HEK293 (cell line): ENCODE results near the gene SLC20A1.

Source experiments
- CTCF ChIP-seq: fragments of 450-650 bp; formaldehyde crosslinking; IDR thresholded peaks from 2 replicates; pipeline ENCODE4 v1.5.1; 2016; ENCODE audit warnings: missing biosample characterization, missing genetic modification characterization
- EGR2 ChIP-seq: fragments of 450-650 bp; formaldehyde crosslinking; IDR thresholded peaks from 2 replicates; pipeline ENCODE4 v1.5.1; 2016; ENCODE audit warnings: low read depth, missing biosample characterization, missing genetic modification characterization
- KLF9 ChIP-seq: fragments of 450-650 bp; formaldehyde crosslinking; IDR thresholded peaks from 2 replicates; pipeline ENCODE4 v1.5.1; 2016; ENCODE audit warnings: missing biosample characterization, missing genetic modification characterization, low read depth
- TCF7L2 ChIP-seq: IDR thresholded peaks from 2 replicates; pipeline ENCODE4 v1.6.1; 2011; ENCODE audit warnings: low read depth, mild to moderate bottlenecking, inconsistent platforms, low read length, moderate library complexity, borderline replicate concordance
- ZBTB8A ChIP-seq: fragments of 450-650 bp; formaldehyde crosslinking; IDR thresholded peaks from 2 replicates; pipeline ENCODE4 v1.5.1; 2016; ENCODE audit warnings: missing biosample characterization, missing genetic modification characterization
- ZNF138 ChIP-seq: fragments of 450-650 bp; formaldehyde crosslinking; IDR thresholded peaks from 2 replicates; pipeline ENCODE4 v1.5.1; 2016; ENCODE audit warnings: missing biosample characterization, missing genetic modification characterization, borderline replicate concordance
- ZNF23 ChIP-seq: fragments of 450-650 bp; formaldehyde crosslinking; IDR thresholded peaks from 2 replicates; pipeline ENCODE4 v1.5.1; 2016; ENCODE audit warnings: missing biosample characterization, missing genetic modification characterization, borderline replicate concordance
- ZNF354C ChIP-seq: fragments of 450-650 bp; formaldehyde crosslinking; IDR thresholded peaks from 2 replicates; pipeline ENCODE4 v1.5.1; 2016; ENCODE audit warnings: missing biosample characterization, missing genetic modification characterization, low read depth, borderline replicate concordance
- ZNF791 ChIP-seq: fragments of 450-650 bp; formaldehyde crosslinking; IDR thresholded peaks from 2 replicates; pipeline ENCODE4 v1.5.1; 2016; ENCODE audit warnings: missing biosample characterization, missing genetic modification characterization
- ZSCAN16 ChIP-seq: fragments of 450-650 bp; formaldehyde crosslinking; IDR thresholded peaks from 2 replicates; pipeline ENCODE4 v1.5.1; 2016; ENCODE audit warnings: missing biosample characterization, missing genetic modification characterization
- ZSCAN5A ChIP-seq: fragments of 450-650 bp; formaldehyde crosslinking; IDR thresholded peaks from 2 replicates; pipeline ENCODE4 v1.5.1; 2016; ENCODE audit warnings: missing biosample characterization, missing genetic modification characterization

GRCh38 chr2:112684415-112684775 lies 38.7 kb downstream of the SLC20A1 start:
- TF ChIP-seq KLF9 (tag by site-specific recombination) (no peak), CTCF (tag by site-specific recombination) (no peak), ZNF23 (tag by site-specific recombination) (no peak), ZSCAN16 (tag by site-specific recombination) (no peak), ZNF138 (no peak), ZNF354C (tag by site-specific recombination) (no peak), ZSCAN5A (tag by site-specific recombination) (no peak), ZNF791 (tag by site-specific recombination) (no peak), EGR2 (no peak), ZBTB8A (no peak), TCF7L2 (no peak)
